ENCODE results near the gene DHX9. TPM values are rescaled to one million over a fixed set of nuclear protein-coding genes. Genes with fewer than 3 reads are reported as not detected.

Gene DHX9
- total and polyA plus RNA-seq, 4 experiments from 2014 or later, result 100 to 222 (median 165) TPM

- no peak overlapping the region for H3K4me3 ChIP-seq (ENCODE audit: low read length in 2 of 2)
- CTCF ChIA-PET (ENCODE audit: partially characterized antibody), result interaction anchor here (0.9 kb wide), 1 partner anchor 14 kb away, joined by 4 read pairs; no protein-coding TSS in a partner anchor
- intact Hi-C loops (cut with micrococcal nuclease), result no loop called here
Observed at GRCh38 chr1:182855911-182856310, 16.8 kb downstream of the DHX9 start.

GRCh38 chr1:182857212-182857611 lies 18.1 kb downstream of the DHX9 start:
- no peaks in the 10 kb centered on the region for H3K9me3 ChIP-seq (ENCODE audit: control insufficient read depth in 1 of 2, low read length in 2 of 2)
- CTCF ChIA-PET (ENCODE audit: partially characterized antibody), result no interaction called here
- H3K4me3 ChIP-seq (ENCODE audit: low read length in 2 of 2), result no peak overlapping the region
- H3K9me3 Mint-ChIP-seq, result no peaks in the 10 kb centered on the region
- H3K4me3 Mint-ChIP-seq, result no peak overlapping the region
- POLR2A ChIA-PET (ENCODE audit: partially characterized antibody), result no interaction called here
- peaks cover 94% of the 10 kb centered on the region for H3K36me3 ChIP-seq (ENCODE audit: insufficient read depth, low read length)
- no peaks in the 10 kb centered on the region for H3K27me3 Mint-ChIP-seq
- peaks cover 62 to 93% of the 10 kb centered on the region in 2 donors for H3K36me3 Mint-ChIP-seq
- DNase-seq, result no peak
- H3K27ac Mint-ChIP-seq, result no peak overlapping the region
- peaks cover 2 to 16% (median 6%) of the 10 kb centered on the region in 4 donors for H3K4me1 Mint-ChIP-seq
- no peaks in the 10 kb centered on the region for H3K4me1 ChIP-seq (ENCODE audit: insufficient read depth, low read length)
- intact Hi-C loops (cut with micrococcal nuclease), result no loop called here
- H3K27ac ChIP-seq (ENCODE audit: low read depth, low read length), result no peak overlapping the region
- no peaks in the 10 kb centered on the region for H3K27me3 ChIP-seq (ENCODE audit: insufficient read depth, low read length)

More at GRCh38 chr1:182855911-182856310, 16.8 kb downstream of the DHX9 start:
- POLR2A ChIA-PET (ENCODE audit: partially characterized antibody), result interaction anchor here (1.0 to 1.4 kb wide), 2 partner anchors 9 to 16 kb away, joined by 3 to 4 read pairs; no protein-coding TSS in a partner anchor
- no peaks in the 10 kb centered on the region for H3K9me3 Mint-ChIP-seq
- no peak overlapping the region for H3K4me3 Mint-ChIP-seq
- no peak for DNase-seq
- Histone ChIP-seq H3K9me3 (ENCODE audit: control insufficient read depth in 1 of 2, low read length in 2 of 2) (no peaks in the 10 kb centered on the region), H3K36me3 (ENCODE audit: insufficient read depth, low read length) (peaks cover 93% of the 10 kb centered on the region), H3K27me3 (ENCODE audit: insufficient read depth, low read length) (no peaks in the 10 kb centered on the region), H3K4me1 (ENCODE audit: insufficient read depth, low read length) (no peaks in the 10 kb centered on the region), H3K27ac (ENCODE audit: low read depth, low read length) (no peak overlapping the region)
- no peaks in the 10 kb centered on the region for H3K27me3 Mint-ChIP-seq
- peaks cover 2 to 14% (median 10%) of the 10 kb centered on the region in 4 donors for H3K4me1 Mint-ChIP-seq
- no peak overlapping the region for H3K27ac Mint-ChIP-seq
- peaks cover 61 to 95% of the 10 kb centered on the region in 2 donors for H3K36me3 Mint-ChIP-seq

DNA sequence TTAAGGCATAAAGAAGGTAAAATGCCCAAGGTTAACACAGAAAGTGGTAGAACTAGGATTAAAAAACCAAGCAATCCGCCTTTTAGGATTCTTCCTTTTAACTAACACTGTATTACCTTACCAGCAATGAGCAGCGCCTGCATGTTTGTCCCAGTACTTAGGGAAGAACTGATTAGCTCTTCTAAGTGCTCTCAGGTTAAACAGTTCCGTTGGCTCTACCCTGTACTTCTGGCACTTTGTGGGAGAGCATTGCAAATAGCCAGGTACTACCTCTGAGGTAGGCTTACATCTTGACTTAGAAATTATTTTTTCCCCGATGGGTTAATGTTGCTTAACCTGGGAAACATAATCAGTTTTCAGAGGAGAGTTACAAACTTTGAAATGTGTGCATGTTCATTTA lies 21.5 kb downstream of the DHX9 start:
- POLR2A ChIA-PET (ENCODE audit: partially characterized antibody), result no interaction called here
- peaks cover 3 to 21% (median 5%) of the 10 kb centered on the region in 4 donors for H3K4me1 Mint-ChIP-seq
- no peaks in the 10 kb centered on the region for H3K27me3 ChIP-seq (ENCODE audit: insufficient read depth, low read length)
- CTCF ChIA-PET (ENCODE audit: partially characterized antibody), result no interaction called here
- H3K9me3 Mint-ChIP-seq, result no peaks in the 10 kb centered on the region
- H3K9me3 ChIP-seq (ENCODE audit: control insufficient read depth in 1 of 2, low read length in 2 of 2), result no peaks in the 10 kb centered on the region
- H3K4me3 ChIP-seq (ENCODE audit: low read length in 2 of 2), result no peak overlapping the region
- no peaks in the 10 kb centered on the region for H3K4me1 ChIP-seq (ENCODE audit: insufficient read depth, low read length)
- H3K27me3 Mint-ChIP-seq, result no peaks in the 10 kb centered on the region
- H3K36me3 Mint-ChIP-seq, result peaks cover 65 to 88% of the 10 kb centered on the region in 2 donors
- peak overlapping the region in 1 of 7 donors; percentile 54 for H3K27ac Mint-ChIP-seq
- no peak overlapping the region for H3K4me3 Mint-ChIP-seq
- intact Hi-C loops (cut with micrococcal nuclease), result no loop called here
- DNase-seq, result no peak
- H3K36me3 ChIP-seq (ENCODE audit: insufficient read depth, low read length), result peaks cover 84% of the 10 kb centered on the region
- H3K27ac ChIP-seq (ENCODE audit: low read depth, low read length), result no peak overlapping the region

GRCh38 chr1:182861994-182862393 lies 22.8 kb downstream of the DHX9 start:
- POLR2A ChIA-PET (ENCODE audit: partially characterized antibody), result no interaction called here
- peaks cover 74 to 90% of the 10 kb centered on the region in 2 donors for H3K36me3 Mint-ChIP-seq
- H3K4me3 Mint-ChIP-seq, result no peak overlapping the region

GRCh38 chr1:182862827-182863226 lies 23.7 kb downstream of the DHX9 start:
- POLR2A ChIA-PET (ENCODE audit: partially characterized antibody), result no interaction called here
- intact Hi-C loops (cut with micrococcal nuclease), result no loop called here
- H3K4me3 Mint-ChIP-seq, result no peak overlapping the region
- no peaks in the 10 kb centered on the region for H3K27me3 Mint-ChIP-seq
- no peaks in the 10 kb centered on the region for H3K9me3 Mint-ChIP-seq
- no peaks in the 10 kb centered on the region for H3K27me3 ChIP-seq (ENCODE audit: insufficient read depth, low read length)
- peaks cover 5 to 20% (median 6%) of the 10 kb centered on the region in 4 donors for H3K4me1 Mint-ChIP-seq
- H3K36me3 ChIP-seq (ENCODE audit: insufficient read depth, low read length), result peaks cover 86% of the 10 kb centered on the region
- CTCF ChIA-PET (ENCODE audit: partially characterized antibody), result no interaction called here
- no peak overlapping the region for H3K4me3 ChIP-seq (ENCODE audit: low read length in 2 of 2)
- no peaks in the 10 kb centered on the region for H3K9me3 ChIP-seq (ENCODE audit: control insufficient read depth in 1 of 2, low read length in 2 of 2)
- no peaks in the 10 kb centered on the region for H3K4me1 ChIP-seq (ENCODE audit: insufficient read depth, low read length)
- no peak for DNase-seq
- H3K36me3 Mint-ChIP-seq, result peaks cover 71 to 90% of the 10 kb centered on the region in 2 donors
- H3K27ac Mint-ChIP-seq, result peak overlapping the region in 2 of 7 donors; percentile 43 to 75
- no peak overlapping the region for H3K27ac ChIP-seq (ENCODE audit: low read depth, low read length)

More at GRCh38 chr1:182861994-182862393, 22.8 kb downstream of the DHX9 start:
- H3K27ac Mint-ChIP-seq, result peak overlapping the region in 2 of 7 donors; percentile 17 to 29
- H3K4me1 ChIP-seq (ENCODE audit: insufficient read depth, low read length), result no peaks in the 10 kb centered on the region
- H3K9me3 ChIP-seq (ENCODE audit: control insufficient read depth in 1 of 2, low read length in 2 of 2), result no peaks in the 10 kb centered on the region
- H3K27me3 ChIP-seq (ENCODE audit: insufficient read depth, low read length), result no peaks in the 10 kb centered on the region
- intact Hi-C loops (cut with micrococcal nuclease), result no loop called here
- H3K4me1 Mint-ChIP-seq, result peaks cover 5 to 20% (median 6%) of the 10 kb centered on the region in 4 donors
- DNase-seq, result no peak
- no peak overlapping the region for H3K4me3 ChIP-seq (ENCODE audit: low read length in 2 of 2)
- peaks cover 86% of the 10 kb centered on the region for H3K36me3 ChIP-seq (ENCODE audit: insufficient read depth, low read length)
- CTCF ChIA-PET (ENCODE audit: partially characterized antibody), result no interaction called here
- H3K9me3 Mint-ChIP-seq, result no peaks in the 10 kb centered on the region
- no peak overlapping the region for H3K27ac ChIP-seq (ENCODE audit: low read depth, low read length)
- H3K27me3 Mint-ChIP-seq, result no peaks in the 10 kb centered on the region

DNA sequence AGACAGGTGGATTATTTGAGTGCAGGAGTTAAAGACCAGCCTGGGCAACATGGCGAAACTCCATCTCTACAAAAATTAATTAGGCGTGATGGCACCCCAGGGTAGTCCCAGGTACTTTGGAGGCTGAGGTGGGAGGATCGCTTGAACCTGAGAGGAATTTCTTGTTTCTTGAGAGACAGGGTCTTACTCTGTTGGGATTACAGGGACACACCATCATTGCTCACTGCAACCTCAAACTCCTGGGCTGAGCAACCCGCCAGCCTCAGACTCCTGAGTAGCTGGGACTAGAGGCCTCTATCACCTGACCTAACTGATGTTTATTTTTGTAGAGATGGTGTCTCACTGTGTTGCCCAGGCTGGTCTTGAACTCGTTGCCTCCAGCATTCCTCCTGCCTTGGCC lies 24.8 kb downstream of the DHX9 start:
- CTCF ChIA-PET (ENCODE audit: partially characterized antibody), result no interaction called here
- Mint-ChIP-seq H3K9me3 (no peaks in the 10 kb centered on the region), H3K27ac (peak overlapping the region in 2 of 7 donors; percentile 12 to 29), H3K4me3 (no peak overlapping the region), H3K27me3 (no peaks in the 10 kb centered on the region), H3K4me1 (peaks cover 4 to 20% (median 6%) of the 10 kb centered on the region in 4 donors), H3K36me3 (peaks cover 64 to 87% of the 10 kb centered on the region in 2 donors)
- H3K9me3 ChIP-seq (ENCODE audit: control insufficient read depth in 1 of 2, low read length in 2 of 2), result no peaks in the 10 kb centered on the region
- no peaks in the 10 kb centered on the region for H3K4me1 ChIP-seq (ENCODE audit: insufficient read depth, low read length)
- H3K27ac ChIP-seq (ENCODE audit: low read depth, low read length), result no peak overlapping the region
- no peak for DNase-seq
- intact Hi-C loops (cut with micrococcal nuclease), result no loop called here
- H3K4me3 ChIP-seq (ENCODE audit: low read length in 2 of 2), result no peak overlapping the region
- POLR2A ChIA-PET (ENCODE audit: partially characterized antibody), result no interaction called here
- H3K36me3 ChIP-seq (ENCODE audit: insufficient read depth, low read length), result peaks cover 82% of the 10 kb centered on the region
- no peaks in the 10 kb centered on the region for H3K27me3 ChIP-seq (ENCODE audit: insufficient read depth, low read length)

GRCh38 chr1:182867861-182868260 lies 28.7 kb downstream of the DHX9 start:
- H3K27ac Mint-ChIP-seq, result peak overlapping the region in 1 of 7 donors; percentile 13
- H3K36me3 ChIP-seq (ENCODE audit: insufficient read depth, low read length), result peaks cover 81% of the 10 kb centered on the region
- H3K9me3 ChIP-seq (ENCODE audit: control insufficient read depth in 1 of 2, low read length in 2 of 2), result no peaks in the 10 kb centered on the region
- peaks cover 58 to 84% of the 10 kb centered on the region in 2 donors for H3K36me3 Mint-ChIP-seq
- intact Hi-C loops (cut with micrococcal nuclease), result no loop called here
- ChIA-PET CTCF (ENCODE audit: partially characterized antibody) (interaction anchor here (1.3 to 1.5 kb wide), 2 partner anchors 267 to 273 kb away, joined by 3 read pairs; no protein-coding TSS in a partner anchor), POLR2A (ENCODE audit: partially characterized antibody) (no interaction called here)
- no peak overlapping the region for H3K4me3 ChIP-seq (ENCODE audit: low read length in 2 of 2)
- no peak overlapping the region for H3K4me3 Mint-ChIP-seq
- no peak overlapping the region for H3K27ac ChIP-seq (ENCODE audit: low read depth, low read length)
- no peaks in the 10 kb centered on the region for H3K27me3 ChIP-seq (ENCODE audit: insufficient read depth, low read length)
- no peaks in the 10 kb centered on the region for H3K4me1 ChIP-seq (ENCODE audit: insufficient read depth, low read length)
- no peaks in the 10 kb centered on the region for H3K27me3 Mint-ChIP-seq
- H3K4me1 Mint-ChIP-seq, result peaks cover 5 to 11% (median 6%) of the 10 kb centered on the region in 4 donors
- no peaks in the 10 kb centered on the region for H3K9me3 Mint-ChIP-seq
- no peak for DNase-seq

Data from CD4-positive, alpha-beta memory T cell (primary cell).